Left cardiac atrium (tissue), 4 donors: ENCODE measurements around the gene HPGD. TPM values are rescaled to one million over a fixed set of nuclear protein-coding genes. Genes with fewer than 3 reads are reported as not detected.
A peak's percentile ranks its signal among the peaks of the same experiment; 100 is the strongest.

Source experiments
- ATAC-seq, 2 donors: fragments of 200-7000 bp; cut with Tn5 transposase; one replicate each; pipeline ENCODE4 v1.9.1; 2020; ENCODE audit warnings: mild to moderate bottlenecking in 2 of 2, moderate library complexity in 2 of 2
- DNase-seq: peaks from one replicate; pipeline ENCODE4 v3.0.0-alpha.2; 2020
- intact Hi-C, 2 donors: fragments of 100-400 bp; cut with DNase I; formaldehyde crosslinking; loops; one replicate each; pipeline versions ENCODE4 v1.14.1 to v1.15.1; 2022 to 2023
- total RNA-seq, 2 donors: library from RNA; stranded (reverse); fragmentation: NEBNext Ultra II Directional; extraction: Animal tissue kit (Norgen Biotek cat#: 25700); gene quantifications; one replicate each; pipeline ENCODE4 v1.2.1, GENCODE V29; 2021
- donor health status: DM: no; HTN: yes; CAD: no.
- donor health status: DM: no; HTN: yes; CAD: no; lungs with severe emphysema.
- donor health status: DM: yes; HTN: yes; CAD: no.
- donor health status: Dilated cardiomyopathy.

Gene HPGD
- total RNA-seq, 2 donors from 2014 or later: 2.3 to 2.7 TPM

- intact Hi-C loops: no loop called here
- ATAC-seq (no peak), DNase-seq (no peak)
Measured at GRCh38 chr4:174531486-174531885, 9.2 kb upstream of the HPGD start.

DNA sequence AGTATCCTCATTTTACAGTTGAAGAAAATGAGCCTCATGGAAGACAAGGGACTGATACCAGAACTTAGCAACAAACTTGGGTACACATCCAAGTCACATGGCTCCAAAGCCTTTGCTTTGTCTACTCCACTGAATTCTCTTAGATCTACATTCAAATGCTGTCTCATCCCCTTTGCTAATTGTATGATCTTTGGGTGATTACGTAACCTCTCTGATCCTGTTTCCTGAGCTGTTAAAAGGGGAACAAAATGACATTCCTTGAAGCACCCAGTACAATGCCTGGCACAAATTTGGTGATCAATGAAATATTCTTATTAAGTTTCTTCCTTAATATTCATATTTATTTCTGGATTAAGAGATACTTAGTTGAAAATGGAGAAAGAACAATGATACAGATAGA lies 5.9 kb upstream of the HPGD start:
- intact Hi-C loops: no loop called here
- DNase-seq (no peak), ATAC-seq (no peak)

DNA sequence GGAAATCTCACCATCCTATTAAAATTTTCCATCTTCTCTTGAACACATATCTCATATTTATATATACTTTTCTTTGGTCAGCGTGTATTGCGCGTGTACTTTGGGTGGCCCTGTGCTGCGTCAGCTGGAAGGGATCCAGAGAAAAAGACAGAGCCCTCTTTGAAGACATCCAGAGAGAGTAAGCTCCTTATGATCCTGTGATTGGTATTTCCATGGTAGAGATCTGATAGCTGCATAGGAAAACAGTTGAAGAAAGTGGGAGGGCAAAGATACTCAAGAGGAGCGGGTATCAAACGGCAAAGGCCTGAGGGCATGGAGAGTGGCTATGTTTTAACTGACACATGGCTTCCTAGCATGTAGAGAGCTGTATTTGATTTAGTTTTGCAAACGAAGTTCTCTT lies 4.4 kb upstream of the HPGD start:
- intact Hi-C loops: no loop called here
- no peak for ATAC-seq

GRCh38 chr4:174524242-174524641 lies 2.0 kb upstream of the HPGD start:
- ATAC-seq (no peak), DNase-seq (no peak)
- intact Hi-C loops: no loop called here

More for the DNA sequence above, 4.4 kb upstream of the HPGD start:
- DNase-seq: no peak

DNA sequence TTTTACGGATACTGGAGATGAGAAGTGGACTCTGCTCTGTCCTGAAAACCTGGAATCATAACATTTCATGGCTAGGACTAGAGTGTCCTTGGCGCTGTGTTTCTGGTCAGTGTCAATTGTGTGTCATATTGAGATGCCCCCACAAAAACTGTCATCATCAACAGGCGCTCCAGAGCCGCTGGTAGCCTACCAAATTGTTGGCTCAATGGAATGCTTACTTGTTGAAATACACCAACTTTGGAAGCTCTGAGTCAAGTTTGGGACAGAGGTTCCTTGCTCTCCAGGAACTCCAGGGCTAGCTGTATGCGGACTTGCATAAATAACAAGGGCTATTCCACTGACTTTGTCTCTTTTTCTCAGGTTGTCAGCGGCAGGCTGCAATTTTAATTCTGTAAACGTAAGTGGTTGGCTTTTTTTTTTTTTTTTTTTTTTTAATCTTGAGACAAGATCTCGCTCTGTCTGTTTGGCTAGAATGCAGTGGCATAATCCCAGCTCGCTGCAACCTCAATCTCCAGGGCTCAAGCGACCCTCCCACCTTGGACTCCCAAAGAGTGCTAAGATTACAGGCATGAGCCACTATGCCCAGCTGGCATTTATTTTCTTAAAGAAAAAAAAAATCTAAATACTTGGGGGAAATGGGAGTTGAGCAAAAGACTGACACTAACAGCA lies 871 bp upstream of the HPGD start:
- intact Hi-C loops: no loop called here
- DNase-seq: no peak

GRCh38 chr4:174521800-174522182 lies 497 bp downstream of the HPGD start:
- intact Hi-C loops: no loop called here
- ATAC-seq (peak; percentile 6 to 52), DNase-seq (no peak)

More for the DNA sequence above, 871 bp upstream of the HPGD start:
- ATAC-seq: peak; percentile 9 to 41

- ATAC-seq (no peak), DNase-seq (no peak)
- intact Hi-C loops: no loop called here
Measured at GRCh38 chr4:174520660-174521059, 1.6 kb downstream of the HPGD start.

DNA sequence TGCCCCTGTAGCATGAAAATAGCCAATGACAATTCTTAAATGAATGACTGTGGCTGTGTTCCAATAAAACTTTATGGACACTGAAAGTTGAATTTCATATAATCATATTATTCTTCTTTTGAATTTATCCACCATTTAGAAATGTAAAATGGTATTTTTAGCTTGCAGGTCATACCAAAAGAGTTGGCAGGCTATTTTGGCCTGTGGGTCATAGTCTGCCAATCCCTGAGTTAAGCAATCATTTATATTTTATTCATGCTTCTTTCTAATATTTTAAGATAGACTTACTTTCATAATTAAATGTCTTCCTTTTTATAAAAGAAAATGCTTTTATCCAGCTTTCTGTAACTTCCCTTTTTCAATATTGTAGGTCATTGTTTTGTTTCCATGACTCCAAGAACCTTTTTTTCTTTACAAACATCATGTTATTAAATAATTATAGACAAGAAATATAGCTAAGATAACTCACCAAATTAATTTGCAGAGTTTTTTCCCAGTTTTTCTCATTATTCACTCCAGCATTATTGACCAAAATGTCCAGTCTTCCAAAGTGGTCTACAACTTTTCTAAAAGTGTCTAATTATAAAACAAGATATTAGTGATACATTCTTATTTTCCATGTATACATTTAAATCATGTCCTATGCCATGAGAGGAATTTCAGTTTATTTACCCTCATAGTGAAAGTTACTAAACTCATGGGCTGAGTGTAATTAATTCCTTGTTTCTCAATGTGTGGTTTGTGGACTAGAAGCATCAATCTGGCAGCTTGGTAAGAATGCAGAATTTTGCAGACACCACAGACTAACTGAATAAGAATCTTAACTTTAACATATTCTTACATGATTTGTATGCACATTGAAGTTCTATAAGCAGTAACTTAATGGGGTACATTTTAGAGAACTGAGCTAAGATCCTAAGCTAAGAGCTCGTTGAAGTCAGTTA lies 4.5 kb downstream of the HPGD start:
- intact Hi-C loops: no loop called here
- ATAC-seq: no peak
- DNase-seq: no peak

GRCh38 chr4:174516794-174517193 lies 5.5 kb downstream of the HPGD start:
- DNase-seq: no peak
- ATAC-seq: no peak
- intact Hi-C loops: no loop called here

DNA sequence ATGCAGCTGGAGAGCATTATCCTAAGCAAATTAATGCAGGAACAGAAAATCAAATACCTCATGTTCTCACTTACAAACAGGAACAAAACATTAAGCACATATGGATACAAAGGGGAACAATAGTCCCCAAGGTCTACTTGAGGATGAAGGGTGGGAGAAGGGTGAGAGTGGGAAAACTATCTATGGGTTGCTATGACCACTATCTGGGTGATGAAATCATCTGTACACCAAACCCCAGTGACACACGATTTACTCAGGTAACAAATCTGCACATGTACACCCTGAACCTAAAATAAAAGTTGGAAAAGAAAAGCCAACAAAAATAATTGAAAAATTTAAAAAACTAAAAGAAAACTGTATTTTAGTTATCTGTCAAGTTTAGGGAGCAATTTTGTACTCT lies 5.9 kb downstream of the HPGD start:
- intact Hi-C loops: no loop called here
- no peak for DNase-seq
- ATAC-seq: no peak

GRCh38 chr4:174512745-174513144 lies 9.5 kb downstream of the HPGD start:
- ATAC-seq: no peak
- DNase-seq: no peak
- intact Hi-C loops: no loop called here

GRCh38 chr4:174505892-174506291 lies 16.4 kb downstream of the HPGD start:
- intact Hi-C loops: no loop called here
- no peak for ATAC-seq

DNA sequence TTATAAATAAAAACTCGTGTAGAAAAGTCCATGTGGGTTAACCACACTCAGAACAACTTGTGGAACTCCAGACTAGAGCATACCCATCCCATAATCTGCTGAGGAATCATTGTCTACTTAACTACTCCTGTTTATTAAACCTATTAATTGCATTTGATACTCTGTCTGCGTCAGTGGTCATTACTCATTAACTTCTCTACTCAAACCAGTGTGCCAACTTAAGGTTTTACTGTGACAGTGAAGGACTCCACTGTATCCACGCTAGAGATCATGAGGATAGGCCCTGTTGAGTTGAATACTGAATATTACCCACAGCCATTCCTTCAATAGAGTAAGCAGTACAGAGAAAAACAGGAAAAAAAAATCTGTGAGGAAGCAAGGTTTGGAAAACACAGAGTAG lies 17.3 kb downstream of the HPGD start:
- ATAC-seq (no peak), DNase-seq (no peak)
- intact Hi-C loops: no loop called here

More at GRCh38 chr4:174505892-174506291, 16.4 kb downstream of the HPGD start:
- DNase-seq: no peak

GRCh38 chr4:174503079-174503715 lies 19.1 kb downstream of the HPGD start:
- intact Hi-C loops: no loop called here
- ATAC-seq: no peak
- no peak for DNase-seq

GRCh38 chr4:174496631-174497432 lies 25.5 kb downstream of the HPGD start:
- intact Hi-C loops: no loop called here

GRCh38 chr4:174495626-174496025 lies 26.7 kb downstream of the HPGD start:
- intact Hi-C loops: no loop called here
- no peak for DNase-seq
- no peak for ATAC-seq

More at GRCh38 chr4:174496631-174497432, 25.5 kb downstream of the HPGD start:
- ATAC-seq (no peak), DNase-seq (no peak)

GRCh38 chr4:174494726-174495125 lies 27.6 kb downstream of the HPGD start:
- no peak for ATAC-seq
- intact Hi-C loops: no loop called here
- no peak for DNase-seq

DNA sequence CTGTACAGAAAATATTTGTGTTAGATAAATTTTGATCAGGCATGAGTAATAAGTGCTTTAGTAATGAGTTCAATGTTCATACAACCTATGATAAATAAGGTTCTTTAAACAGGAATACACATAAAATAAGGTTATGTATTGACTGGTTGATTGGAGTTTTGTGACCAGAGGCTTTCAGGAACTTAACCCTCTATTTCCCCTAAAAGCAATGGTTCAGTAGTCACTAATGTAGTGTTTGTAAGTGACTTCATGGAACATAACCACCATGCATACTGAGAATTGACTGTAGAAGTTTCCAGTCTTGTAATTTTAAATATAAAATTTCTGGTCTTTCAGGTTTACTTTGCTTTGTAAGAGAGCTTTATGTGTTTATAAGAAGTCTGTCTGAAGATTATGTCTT lies 28.1 kb downstream of the HPGD start:
- ATAC-seq (no peak), DNase-seq (no peak)
- intact Hi-C loops: no loop called here

- peak in 1 of 2 donors; percentile 61 for ATAC-seq
- no peak for DNase-seq
- intact Hi-C loops: no loop called here
Measured at GRCh38 chr4:174490451-174490961, 31.8 kb downstream of the HPGD start.
